ENCODE data around the gene APC2.

DNA sequence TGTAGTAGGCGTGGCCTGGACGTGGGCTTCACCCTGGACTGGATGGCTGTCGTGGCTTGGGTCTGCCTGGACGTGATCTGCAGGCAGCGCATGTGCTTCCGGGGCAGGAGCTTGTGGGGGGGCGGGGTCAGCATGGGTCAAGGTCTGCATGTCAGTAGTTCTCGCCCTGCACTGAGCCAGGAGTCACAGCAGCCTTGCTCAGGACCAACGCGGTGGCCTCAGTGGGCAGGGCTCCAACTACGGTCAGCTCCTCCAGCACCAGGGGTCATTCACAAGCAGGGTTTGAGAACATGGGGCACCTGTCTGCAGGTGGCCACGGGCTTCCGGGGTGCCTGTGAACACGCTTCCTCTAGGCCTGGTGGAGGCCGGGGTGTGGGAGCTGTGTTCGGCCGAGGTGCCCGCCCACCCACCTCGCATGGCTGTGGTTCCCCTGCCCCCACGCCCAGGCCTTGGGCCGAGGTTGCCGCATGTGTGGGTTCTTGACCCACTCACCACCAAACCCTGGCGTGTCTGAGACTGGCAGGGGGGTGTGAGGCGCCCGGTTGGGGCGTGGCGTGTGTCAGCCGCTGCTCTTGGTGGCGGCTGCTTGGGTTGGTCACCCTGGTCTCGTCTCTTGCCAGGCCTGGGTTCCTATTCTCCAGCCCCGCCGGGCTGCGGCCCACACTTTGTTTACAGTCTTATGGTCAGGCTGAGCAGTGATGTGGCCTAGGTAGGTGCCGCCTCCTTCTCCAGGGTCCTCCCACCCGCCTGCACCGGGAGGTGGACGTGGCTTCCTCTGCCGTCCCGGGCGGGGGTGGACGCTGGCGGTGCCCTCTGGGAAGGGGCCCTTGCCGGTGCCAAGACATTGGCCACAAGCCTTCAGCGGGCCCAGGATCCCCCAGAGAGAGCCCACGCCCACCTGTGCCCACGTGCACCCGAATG, 16.5 kb upstream of the APC2 start:
- TF ChIP-seq, protein P1, sequence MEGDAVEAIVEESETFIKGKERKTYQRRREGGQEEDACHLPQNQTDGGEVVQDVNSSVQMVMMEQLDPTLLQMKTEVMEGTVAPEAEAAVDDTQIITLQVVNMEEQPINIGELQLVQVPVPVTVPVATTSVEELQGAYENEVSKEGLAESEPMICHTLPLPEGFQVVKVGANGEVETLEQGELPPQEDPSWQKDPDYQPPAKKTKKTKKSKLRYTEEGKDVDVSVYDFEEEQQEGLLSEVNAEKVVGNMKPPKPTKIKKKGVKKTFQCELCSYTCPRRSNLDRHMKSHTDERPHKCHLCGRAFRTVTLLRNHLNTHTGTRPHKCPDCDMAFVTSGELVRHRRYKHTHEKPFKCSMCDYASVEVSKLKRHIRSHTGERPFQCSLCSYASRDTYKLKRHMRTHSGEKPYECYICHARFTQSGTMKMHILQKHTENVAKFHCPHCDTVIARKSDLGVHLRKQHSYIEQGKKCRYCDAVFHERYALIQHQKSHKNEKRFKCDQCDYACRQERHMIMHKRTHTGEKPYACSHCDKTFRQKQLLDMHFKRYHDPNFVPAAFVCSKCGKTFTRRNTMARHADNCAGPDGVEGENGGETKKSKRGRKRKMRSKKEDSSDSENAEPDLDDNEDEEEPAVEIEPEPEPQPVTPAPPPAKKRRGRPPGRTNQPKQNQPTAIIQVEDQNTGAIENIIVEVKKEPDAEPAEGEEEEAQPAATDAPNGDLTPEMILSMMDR (conservative IDR thresholded peaks at IDR 0.05; ENCODE audit: low read length) = no peak
- TF ChIP-seq EZH2phosphoT487 (IDR thresholded peaks at IDR 0.05; ENCODE audit: borderline replicate concordance, low read depth, low read length) = no peak
